GM18520 (cell line): ENCODE measurements around the gene PTPRN.

Source experiments
- ATAC-seq: cut with Tn5 transposase; IDR thresholded peaks from one replicate; pipeline ENCODE4 v1.9.1; 2021; ENCODE audit not compliant: unreplicated experiment

The PTPRN gene

DNA sequence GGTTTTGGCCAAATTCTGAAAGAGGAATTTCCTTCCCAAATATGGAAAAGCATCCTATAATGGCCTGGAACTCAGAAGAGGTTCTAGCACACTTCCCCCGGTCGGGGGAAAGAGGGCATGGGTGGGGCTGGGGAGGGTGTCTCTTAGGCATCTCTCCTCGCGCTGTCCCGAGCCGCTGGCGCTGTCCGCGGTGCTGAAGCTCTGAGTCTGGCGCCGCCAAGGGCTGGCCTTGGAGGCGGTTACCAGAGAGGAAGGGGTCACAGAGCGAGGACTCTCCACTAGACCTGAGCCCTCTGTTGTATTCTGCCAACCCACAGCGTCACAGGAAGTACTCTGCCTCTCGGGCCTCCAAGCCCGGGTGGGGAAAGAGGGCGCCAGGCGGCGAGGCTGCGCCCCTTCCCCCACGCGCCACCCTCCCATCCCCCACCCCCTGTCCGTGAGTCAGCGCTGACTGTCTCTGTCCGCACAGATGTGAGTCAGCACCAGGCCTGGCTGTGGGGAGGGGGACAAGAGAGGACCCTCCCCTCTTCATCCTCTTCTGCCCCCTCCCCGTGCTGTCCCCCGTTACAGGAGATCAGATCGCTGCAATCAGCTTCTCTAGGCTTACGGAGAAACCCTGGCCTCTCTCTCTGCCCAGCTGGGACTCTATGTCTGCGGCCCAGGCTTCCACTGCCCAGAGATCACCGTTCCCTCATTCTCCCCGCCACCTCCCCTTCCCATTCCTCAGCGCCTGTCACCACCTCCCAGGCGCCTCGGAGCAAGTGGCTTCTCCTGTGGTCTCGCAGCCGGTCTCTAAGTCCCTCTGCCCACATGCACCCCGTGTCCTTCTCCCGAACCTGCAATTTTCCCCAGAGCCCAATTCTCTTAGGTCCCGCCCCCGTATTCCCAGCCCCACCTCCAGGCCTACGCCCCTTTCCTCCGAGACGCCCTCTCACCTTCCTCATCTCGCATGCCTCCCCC lies 779 bp downstream of the PTPRN start:
- ATAC-seq = no peak

DNA sequence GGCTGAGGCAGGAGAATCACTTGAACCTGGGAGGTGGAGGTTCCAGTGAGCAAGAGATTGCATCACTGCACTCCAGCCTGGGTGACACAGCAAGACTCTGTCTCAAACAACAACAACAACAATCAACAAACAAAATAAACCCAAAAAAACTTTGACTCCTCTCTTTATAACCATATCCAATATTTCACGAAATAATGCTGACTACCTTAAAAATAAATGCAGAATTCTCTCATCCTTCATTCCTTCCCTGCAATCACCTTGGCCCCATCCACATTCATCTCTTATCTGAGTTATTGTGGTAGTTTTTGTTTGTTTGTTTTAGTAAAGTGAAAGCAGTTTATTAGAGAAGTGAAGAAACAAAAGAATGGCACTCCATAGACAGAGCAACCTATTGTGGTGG lies 3.2 kb downstream of the PTPRN start:
- ATAC-seq = no peak

DNA sequence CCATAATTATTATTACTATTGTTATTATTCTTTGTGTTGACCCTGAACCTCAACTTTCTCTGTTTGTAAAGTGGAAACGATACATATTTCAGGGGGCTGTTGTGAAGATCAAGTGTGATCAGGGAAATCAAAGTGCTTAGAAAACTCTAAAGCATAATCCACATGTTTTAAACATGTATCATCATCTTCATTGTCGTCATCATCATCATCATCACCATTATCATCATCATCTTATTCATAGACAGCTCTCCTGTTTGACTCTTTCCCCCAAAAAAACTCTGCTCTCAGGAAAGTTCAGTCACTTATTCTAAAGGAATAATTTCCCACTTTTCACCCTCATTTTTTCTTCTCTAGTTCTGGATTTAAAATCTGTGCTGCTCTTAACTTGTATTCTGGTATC lies 5.0 kb downstream of the PTPRN start:
- no peak for ATAC-seq

DNA sequence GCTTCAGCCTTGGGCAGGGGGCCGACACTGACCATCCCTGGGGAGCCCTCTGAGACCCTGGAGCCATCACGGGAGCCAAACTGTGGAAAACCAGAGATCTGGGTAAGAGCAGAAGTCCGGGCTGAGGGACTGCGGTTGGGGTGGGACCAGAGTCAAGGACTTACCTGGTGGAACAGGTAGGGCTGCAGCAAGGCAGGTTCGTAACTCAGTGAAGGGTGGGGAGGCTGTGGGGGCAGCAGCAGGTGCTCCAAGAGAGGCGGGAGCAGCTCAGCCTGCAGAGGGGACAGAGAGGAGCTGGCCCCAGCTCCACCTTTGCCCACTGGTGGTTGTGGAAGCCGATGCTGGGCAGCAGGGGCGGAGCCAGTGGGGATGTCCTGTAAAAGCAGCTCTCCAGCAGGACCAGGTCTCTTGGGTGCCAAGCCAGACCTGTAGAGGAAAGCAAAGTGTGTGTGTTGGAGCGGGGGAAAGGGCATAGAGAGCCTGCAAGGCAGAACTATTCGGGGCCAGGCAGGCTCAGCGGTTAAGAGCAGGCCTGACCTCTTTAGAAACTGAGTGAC lies 6.7 kb downstream of the PTPRN start:
- no peak for ATAC-seq

DNA sequence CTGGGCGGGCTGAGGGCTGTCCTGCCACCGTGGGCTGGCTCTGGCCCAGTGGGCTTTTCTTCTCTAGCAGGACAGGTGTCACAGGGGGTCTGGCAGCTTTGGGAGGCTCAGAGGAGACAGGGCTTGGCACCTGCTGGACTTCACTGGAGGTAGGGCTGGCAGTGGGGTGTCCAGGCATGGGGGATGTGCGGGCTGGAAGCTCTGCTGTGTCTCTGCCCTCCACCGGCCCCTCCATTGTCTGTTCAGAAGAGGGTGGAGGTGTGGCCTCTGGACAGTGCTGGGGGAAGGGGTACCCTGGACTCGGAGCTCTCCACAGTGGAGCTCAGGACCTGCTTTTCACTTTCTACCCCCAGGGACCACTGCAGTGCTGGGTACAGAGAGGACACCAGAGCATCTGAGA lies 9.2 kb downstream of the PTPRN start:
- ATAC-seq = no peak

DNA sequence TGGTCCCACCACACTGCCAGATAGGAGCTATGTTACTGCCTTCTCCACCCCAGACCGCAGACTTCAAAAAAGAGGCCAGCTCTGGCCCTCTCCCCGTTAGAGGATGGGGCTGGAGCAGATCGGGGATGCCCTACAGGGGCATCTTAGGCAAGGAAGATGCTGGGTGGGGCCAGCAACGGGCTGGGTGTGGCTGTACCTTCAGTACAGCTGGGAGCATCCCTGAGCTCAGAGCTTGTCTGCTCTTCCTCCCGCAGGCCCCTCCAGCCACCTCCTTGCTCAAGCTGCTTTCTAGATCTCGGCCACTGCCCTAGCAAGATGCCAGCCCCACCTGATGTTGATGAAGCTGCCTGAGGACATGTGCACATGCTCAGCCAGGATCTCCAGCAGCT lies 9.8 kb downstream of the PTPRN start:
- no peak for ATAC-seq

DNA sequence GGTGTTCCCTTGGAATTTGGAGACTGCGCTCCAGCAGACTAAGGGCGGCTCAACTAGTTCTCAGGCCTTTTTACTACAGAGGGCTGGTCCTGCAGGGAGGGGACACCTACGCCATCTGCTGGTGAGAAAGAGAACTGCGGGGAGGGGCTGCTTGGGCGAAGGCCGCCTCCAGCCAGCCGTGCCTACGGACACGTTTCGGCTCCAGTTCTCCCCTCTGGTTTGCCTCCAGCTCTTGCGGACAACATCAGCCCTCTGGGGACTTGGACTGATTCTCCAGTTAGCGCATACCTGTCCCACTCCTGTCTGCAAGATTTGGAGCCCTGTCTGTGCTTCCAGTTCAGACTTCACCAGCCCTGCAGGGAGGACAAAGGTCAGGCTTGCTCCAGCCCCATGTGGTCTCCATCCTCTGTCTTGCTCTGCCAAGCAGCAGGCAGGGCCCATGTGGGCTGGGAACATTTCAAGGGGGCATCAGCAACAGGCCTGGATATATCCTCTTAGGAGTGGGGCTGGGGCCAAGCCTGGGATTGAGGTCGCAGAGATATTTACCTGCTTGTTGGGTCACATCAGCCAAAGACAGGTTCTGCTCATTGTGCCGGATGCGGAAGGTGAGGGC lies 10.3 kb downstream of the PTPRN start:
- no peak for ATAC-seq

DNA sequence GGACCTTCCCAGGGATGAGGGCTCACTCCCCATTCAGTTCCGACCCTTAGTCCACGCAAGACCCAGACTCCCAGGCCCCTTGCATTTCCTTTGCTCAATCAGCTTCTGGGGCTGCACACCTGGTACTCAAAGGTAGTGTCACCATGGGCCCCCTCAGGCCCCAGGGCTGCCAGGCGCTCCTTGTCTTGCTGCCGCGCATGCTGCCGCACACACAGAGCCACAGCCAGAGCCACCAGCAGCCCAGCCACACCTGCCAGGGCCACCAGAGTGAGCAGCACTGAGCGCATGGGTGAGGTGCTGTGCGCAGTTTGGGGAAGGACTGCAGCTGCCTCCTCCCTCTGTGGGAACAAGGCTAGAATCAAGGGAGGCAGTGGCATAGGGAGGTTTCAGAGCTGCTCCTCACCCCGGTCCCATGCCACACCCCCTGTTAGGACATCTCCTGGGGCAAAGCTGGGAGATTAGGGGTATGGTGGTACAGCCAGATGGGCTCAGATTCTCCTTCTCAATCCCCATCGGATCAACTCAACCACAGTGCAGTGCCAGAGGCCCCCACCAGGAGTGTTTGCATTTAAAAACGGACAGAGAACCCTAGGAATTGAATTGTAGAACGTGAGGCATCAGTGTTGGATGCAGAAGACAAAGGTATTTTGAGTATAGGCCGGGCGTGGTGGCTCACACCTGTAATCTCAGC lies 11.3 kb downstream of the PTPRN start:
- no peak for ATAC-seq

DNA sequence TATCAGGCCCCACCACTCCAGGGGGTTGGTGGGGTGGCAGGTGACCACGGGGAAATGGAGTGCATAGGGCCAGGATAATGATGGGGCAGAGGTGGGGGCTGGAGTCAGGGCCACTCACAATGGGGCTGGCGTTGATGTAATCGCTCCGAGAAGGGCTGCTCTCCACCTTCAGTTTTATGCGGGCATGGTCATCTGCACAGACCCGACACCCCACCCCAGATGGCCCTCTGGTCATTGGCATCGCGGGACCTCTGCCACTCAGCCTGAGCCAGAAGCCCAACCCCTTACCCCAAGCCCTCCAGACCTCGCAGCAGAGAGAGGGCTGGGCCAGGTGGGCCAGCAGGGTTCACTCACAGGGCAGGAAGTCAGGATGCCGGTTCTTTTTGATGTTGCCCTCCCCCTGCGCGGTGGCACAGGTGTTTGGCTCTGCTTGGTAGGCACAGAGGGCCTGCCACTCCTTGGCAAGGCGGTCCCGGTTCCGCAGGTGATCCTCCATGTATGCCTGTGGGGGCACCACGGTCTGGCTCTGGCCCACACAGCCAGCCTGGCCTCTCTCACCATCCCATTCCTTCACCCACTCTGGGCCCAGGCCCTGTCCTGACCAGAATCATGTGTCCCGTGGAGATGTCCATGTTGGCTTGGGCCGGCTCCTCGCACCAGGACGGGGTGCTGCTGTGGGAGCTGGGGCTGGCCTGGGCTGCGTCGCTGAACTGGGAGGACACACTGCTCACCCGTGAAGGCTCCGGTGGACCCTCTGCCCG lies 12.4 kb downstream of the PTPRN start:
- no peak for ATAC-seq

DNA sequence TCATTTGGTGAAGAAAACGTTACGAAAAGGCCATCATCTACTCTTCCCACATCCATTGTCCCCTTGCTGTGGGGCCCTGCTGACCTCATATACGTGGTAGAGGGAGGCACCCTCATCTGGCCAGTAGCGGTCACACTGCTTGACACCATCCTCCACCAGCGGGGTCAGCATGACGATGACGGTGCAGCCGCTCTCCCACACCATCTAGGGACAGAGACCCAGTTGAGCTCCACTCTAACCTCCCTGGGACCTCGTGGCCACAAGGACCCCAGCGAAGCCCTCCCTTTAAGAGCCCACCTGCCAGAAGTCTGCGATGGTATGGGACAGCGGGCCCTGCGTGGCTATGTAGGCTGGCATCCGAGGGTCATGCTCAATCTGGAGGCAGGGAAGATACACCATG lies 13.1 kb downstream of the PTPRN start:
- ATAC-seq = no peak

DNA sequence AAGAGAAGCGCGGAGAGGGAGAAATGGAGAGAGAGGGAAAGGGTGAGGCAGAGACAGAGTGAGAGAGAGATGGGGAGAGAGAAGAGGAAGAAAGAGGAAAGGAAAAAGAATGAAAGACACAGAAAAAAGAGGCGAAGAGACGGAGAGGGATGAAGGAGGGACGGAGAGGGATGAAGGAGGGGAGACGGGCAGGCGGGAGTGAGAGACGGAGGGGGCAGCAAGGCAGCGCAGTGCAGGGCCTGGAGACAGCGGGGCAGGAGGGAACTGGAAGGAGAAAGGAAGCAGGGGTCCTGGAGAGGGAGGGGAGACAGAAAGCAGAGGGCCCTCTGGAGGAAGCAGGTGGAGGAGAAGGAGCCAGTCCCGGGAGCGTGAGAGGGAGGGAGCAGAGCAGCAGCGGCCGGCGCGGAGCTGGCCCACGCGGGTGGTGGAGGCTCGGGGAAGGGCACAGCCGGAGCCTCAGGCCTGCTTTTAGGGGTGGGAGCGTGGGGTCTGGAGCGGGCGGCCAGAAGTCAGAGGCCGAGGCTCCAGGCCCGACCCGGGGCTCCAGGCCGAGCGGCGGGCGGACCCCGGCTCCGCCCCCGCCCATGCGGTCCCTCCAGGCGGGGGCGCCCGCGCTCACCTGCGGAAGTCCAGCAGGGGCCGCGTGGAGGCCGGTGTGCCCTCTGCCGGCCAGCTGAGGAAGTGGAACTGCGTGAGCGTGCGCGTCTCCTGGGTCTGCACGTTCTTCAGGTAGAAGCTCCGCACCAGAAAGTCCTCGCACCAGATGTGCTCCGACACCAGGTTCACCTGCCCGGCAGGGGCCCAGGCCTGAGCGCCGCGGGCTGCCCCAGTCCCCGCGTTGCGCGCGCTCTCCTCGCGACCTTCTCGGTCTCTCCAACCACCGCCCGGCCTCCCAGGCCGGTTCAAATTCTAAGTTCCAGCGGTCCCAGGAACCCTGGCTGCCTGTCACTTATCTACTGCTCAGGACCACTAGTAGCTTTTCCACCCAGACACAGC lies 14.5 kb downstream of the PTPRN start:
- peak; percentile 86 for ATAC-seq

DNA sequence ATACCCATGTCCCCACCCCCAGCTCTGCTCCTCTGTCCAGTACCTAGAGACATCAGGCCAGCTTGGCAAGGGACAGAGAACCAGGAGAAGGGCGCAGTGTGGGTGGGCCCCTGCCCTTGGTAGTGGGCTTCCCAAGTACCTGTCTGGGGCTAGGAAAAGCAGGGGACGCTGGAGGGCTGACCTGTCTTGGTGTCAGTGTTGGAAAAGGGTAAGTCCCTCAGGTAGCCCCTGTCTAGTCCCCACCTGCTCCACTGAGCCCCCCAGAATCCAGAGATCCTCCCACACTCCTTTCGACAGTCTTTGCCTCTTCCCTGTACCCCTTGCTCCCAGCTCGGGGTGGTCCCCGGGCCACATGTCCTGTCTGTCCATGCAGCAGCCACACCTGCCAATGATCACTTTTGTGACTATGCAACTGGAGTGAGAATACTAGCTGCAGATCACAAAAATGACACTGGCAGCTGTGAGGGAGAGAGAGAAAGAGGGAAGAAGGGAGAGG lies 15.4 kb downstream of the PTPRN start:
- no peak for ATAC-seq

DNA sequence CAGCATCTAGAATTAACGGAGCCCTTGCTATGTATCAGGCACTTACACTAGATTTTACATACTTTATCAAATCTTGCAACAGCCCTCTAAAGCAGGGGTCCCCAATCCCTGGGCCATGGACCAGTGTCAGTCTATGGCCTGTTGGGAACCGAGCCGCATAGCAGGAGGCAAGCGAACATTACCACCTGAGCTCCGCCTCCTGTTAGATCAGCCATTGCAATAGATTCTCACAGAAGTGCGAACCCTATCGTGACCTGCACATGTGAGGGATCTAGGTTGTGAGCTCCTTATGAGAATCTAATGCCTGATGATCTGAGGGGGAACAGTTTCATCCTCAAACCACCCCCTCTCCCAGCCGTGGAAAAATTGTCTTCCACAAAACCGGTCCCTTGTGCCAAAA lies 16.6 kb downstream of the PTPRN start:
- no peak for ATAC-seq

DNA sequence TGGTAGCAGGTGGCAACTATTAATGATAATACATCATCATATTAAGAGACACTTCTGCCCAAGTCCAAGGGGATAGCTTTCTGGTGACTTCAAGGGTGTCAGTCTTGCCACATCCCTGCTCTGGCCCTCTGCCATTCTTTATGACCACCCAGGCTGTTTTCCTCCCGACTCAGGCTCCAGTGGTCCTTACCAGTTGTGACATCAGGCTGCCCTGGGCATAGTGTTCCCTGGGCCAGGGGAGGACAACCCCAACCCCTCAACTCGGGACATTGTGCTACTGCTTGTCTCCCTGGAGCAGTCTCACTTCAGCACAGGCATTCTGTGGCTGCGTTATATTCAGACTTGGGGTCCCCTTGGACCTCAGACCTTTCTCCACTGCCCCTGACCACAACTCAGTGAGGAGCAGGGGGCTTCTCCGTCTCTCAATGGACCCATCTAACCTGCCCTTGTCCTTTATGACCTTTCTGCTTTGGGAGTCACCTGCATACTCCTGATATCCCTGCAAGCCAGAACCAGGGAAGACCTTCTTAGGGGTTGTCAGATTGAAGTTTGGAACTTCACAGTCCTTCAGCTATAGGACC lies 17.2 kb downstream of the PTPRN start:
- ATAC-seq = no peak

DNA sequence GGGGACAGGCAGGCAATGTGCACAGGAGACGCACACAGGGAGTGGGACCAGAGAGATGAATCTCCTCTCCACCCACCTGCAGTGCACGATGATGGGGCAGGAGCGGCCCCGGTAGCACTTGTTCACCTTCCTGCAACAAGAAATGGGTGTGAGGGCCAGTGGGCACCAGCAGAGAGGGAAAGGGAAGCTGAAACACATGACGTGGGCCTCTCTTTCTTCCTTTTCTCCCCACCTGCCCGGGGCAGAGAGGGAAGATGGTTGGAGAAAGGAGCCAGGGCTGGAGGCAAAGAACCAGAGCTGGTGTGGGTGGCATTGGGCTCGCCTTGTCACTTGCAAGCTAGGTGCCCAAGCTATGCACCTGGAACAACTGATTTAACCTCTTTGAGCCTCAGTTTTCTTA lies 17.8 kb downstream of the PTPRN start:
- ATAC-seq = no peak

DNA sequence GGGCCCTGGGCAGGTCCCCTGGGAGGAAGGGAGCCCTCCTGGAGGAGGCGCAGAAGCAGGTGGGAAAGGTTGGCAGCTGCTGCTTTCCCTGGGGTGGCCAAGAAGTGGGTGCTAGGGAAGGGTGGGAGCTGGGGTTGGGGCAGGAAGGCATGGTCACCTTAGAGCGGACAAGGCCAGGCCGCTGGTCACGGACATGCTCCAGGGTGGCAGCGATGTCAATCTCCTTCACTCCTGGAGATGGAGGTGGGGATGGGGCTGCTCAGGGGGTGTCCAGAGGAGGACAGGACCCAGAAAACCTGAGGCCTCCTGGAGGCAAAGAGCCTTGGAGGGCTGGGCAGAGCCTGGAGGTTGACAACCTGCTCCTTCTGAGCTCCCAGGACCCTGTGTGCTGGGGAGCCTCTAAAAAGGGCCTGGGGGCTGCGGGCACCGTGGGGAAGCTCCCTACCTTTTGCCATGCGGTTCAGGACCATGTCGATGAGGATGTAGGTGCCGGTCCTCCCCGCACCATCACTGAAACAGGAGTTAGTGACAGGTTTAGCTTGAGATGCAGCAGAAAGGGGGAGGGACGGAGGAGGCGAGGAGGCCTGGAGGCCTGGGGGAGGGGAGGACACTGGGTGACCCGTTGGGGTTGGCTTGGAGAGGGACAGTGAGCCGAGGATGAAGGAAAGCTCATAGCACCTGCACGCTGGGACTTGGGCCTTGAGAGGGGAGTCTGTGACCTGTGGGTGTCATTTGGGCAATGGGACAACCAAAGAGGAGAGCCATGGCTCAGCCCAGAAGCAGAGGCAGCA lies 18.6 kb downstream of the PTPRN start:
- ATAC-seq = no peak

DNA sequence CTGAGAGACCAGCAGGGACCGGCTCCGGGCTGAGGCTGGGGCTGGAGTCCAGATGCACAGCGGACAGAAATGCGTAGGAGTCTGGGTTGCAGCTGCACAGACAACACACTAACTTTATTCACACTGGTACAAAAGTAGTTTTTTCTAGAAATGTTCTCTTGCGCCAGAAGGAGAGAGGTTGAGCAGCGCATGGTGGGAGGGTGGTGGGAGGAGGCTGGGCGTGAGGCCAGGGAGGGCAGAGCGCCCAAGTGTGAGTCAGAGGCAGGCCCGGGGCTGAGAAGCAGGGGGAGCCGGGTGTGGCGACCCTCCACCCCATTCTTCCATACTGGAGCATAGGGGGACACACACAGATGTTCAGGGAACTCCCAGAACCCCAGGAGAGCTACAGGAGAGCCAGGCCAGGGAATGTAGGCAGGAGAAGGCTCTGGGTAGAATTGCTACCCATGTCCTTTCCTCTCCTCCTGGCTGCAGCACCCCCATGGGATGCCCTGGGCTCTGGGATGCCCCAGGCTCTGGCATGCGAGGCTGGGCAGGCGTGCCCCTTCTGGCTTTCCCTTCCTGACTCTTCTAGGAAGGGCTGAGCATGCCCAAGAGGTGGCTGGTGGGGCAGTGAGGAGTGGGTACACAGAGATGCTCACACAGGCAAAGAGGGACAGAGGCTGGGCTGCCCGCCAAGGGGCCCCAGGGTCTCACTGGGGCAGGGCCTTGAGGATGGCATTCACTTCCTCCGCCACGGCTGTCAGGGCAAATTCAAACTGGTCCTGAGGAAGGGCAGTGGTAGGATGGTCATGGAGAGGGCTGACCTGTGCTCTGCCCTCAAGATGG lies 19.5 kb downstream of the PTPRN start:
- ATAC-seq = no peak

DNA sequence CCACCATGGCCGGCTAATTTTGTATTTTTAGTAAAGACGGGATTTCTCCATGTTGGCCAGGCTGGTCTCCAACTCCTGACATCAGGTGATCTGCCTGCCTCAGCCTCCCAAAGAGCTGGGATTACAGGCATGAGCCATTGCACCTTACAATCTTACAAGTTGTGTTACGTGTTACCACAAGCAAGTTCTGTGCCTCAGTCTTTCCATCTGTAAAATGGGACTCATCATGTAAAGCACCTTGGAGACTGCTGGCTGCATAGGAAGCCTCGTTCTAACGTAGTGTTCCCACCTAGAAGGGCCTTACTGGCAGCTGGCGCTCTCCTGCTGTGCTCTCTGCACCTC lies 20.0 kb downstream of the PTPRN start:
- ATAC-seq = no peak
